A549 treated with AZD9567 at 1 μM for 4 hours (cell line): ENCODE data around the gene GBA2. TPM values are rescaled to one million over a fixed set of nuclear protein-coding genes. Genes with fewer than 3 reads are reported as not detected.

ENCODE experiments used
- total RNA-seq: library from RNA; stranded (reverse); fragments of 200-300 nt; extraction: Qiagen RNA extraction; gene quantifications from 5 replicates; pipeline ENCODE4 v1.2.3, GENCODE V29; 2022; ENCODE audit not compliant: insufficient read depth

The GBA2 gene
- total RNA-seq, result 31.9 to 45.0 TPM (median 40.0 TPM) in 5 replicates

DNA sequence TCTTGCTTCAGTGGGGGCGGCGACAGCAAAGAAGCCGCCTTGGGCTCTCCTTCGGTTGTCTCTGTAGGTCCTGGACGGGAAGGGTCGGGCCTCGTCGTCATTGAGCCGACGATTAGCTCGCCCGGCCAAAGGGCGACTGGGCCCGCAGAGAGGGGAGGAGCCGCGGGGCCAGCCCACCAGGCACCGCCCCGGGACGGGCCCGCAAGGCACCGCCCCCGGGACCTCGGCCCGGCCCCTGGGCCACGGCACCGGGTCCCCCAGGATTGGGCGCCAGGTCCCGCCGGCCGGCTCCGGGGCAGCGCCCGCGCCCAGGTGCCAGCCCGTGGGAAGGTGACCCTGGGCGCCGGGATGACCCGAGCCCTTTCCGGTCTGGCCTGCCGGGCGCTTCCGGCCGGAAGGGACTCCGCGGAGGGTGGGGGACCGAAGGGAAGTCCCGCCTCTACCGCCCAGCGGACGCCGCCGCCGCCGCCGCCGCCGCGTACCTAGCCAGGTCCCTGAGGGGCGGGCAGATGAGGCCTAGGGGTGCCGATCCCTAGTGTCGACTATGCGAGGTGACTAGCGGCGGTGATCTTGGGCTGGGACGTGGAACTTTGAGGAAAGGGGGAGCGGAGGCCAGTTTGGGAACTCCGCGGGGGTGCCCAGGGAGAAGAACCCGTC, at the start of gene GBA2, which contains the start of gene RGP1:
Gene GBA2 (minus strand): TSS at position 371 of the 657 bp plus-strand sequence. CDS start 524 bp downstream, outside the sequence.
Gene RGP1 (plus strand): TSS at position 430 of the 657 bp plus-strand sequence. CDS start 469 bp downstream, outside the sequence.

DNA sequence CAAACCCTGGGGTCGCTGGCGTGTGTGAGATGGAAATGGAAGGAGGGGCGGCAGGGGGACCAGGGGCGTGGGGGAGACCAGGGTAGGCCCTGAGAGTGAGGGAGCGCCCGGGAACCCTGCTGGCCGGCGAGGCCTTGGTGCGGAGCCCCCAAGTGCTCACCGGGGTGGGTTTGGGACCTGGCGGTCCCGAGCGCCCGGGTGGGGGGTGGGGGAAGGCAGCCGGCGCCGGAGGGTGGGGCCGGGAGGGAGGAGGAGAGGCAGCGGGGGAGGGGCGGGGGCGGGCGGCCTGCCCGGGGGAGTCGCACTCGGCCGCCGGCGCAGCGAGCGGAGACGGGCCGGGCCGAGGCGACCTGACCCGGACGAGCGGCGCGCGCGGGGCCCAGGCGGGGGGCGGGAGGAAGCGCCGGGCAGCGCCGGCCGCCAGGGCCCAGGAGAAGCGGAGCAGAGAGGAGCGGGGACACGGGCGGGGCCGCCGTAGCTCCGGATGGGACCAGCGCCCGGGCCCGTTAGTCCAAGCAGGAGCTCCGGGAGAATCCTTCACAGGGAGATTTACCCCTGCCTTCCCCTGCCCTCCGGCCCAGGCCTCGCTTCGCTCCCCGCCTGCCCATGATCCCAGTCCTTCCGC, 42.4 kb upstream of the GBA2 start, which contains the start of gene NPR2:
Gene NPR2 (plus strand): TSS at position 295 of the 625 bp plus-strand sequence. CDS start 818 bp downstream, outside the sequence.

GRCh38 chr9:35754264-35754663, 5.2 kb upstream of the GBA2 start, which contains the start of gene MSMP:
Gene MSMP (minus strand): TSS chr9:35754276. CDS start chr9:35754129, 147 bp downstream.

GRCh38 chr9:35732185-35732799, 16.7 kb downstream of the GBA2 start, which contains the start of the genes CREB3 and TLN1:
Gene CREB3 (plus strand): TSS chr9:35732666. CDS start chr9:35732773, 107 bp downstream.
Gene TLN1 (minus strand): TSS chr9:35732195. CDS start chr9:35725694, 6,501 bp downstream.

DNA sequence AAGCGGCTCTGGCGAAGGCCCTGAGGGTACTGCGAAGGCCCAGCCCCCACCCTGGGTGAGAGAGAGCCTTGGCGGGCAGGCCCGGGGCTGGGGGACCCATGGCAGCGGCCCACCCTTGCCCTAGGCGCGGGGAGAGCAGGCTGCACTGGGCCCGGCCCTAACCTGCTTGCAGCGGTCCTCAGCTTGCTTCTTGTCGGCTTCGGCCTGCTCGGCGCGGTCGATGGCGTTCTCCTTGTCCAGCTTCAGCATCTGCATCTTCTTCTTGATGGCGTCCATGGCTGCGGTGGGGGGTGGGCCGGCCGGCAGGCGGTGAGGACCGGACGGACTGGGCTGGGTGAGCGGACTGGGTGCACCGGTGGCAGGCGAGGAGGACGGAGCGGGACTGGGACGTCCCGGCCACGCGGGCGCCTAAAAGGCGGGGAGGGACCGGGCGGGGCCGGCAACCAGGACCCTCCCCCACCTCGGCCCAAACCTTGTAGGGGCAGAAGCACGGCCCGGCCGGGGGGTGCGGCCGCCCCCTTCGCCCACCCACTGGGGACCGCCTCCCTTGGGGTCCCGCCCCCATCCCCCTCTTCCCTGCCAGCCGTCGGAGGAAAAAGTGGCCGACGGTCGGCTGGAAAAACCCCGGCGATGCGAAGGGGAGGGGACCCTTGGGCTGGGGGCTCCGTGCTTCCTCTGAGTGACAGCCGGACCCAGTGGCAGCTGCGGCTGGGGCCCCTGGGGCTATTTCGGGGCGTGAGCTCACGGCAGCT, 59.3 kb downstream of the GBA2 start, which contains the start of gene TPM2:
Gene TPM2 (minus strand): TSS at position 384 of the 752 bp plus-strand sequence. CDS start 108 bp downstream, at position 276.

Other genes starting within 250 kb of the GBA2 start
- 30.0 to 33.3 TPM (median 32.3 TPM) in 5 replicates for gene TESK1, start 144.0 kb downstream of the GBA2 start, total RNA-seq
- gene CD72, start 130.8 kb downstream of the GBA2 start, total RNA-seq, result 0.15 to 0.29 TPM (median 0.18 TPM) in 4 of 5 replicates, not detected in the other
- gene SIT1, start 98.3 kb downstream of the GBA2 start, total RNA-seq, result not detected in 5 replicates
- gene RMRP, start 91.2 kb downstream of the GBA2 start, total RNA-seq, result 4.1 to 24.8 TPM (median 6.7 TPM) in 4 of 5 replicates, not detected in the other
- 25.4 to 30.2 TPM (median 27.1 TPM) in 5 replicates for gene CCDC107, start 90.9 kb downstream of the GBA2 start, total RNA-seq
- gene ARHGEF39, start 84.0 kb downstream of the GBA2 start, total RNA-seq, result 10.5 to 16.6 TPM (median 15.3 TPM) in 5 replicates
- 3.6 to 9.1 TPM (median 6.0 TPM) in 5 replicates for gene CA9, start 75.3 kb downstream of the GBA2 start, total RNA-seq
- gene TPM2, start 59.3 kb downstream of the GBA2 start, total RNA-seq, result 630 to 705 TPM (median 658 TPM) in 5 replicates
- gene TLN1, start 17.0 kb downstream of the GBA2 start, total RNA-seq, result 112 to 140 TPM (median 116 TPM) in 5 replicates
- gene CREB3, start 16.6 kb downstream of the GBA2 start, total RNA-seq, result 55.7 to 63.0 TPM (median 56.5 TPM) in 5 replicates
- gene RGP1, start 59 bp upstream of the GBA2 start, total RNA-seq, result 12.8 to 15.8 TPM (median 14.8 TPM) in 5 replicates
- gene MSMP, start 5.0 kb upstream of the GBA2 start, total RNA-seq, result 0.23 to 0.29 TPM (median 0.26 TPM) in 3 of 5 replicates, not detected in the others
- 4.8 to 5.5 TPM (median 5.5 TPM) in 4 of 5 replicates, not detected in the other for gene NPR2, start 42.4 kb upstream of the GBA2 start, total RNA-seq
- 0.21 to 0.47 TPM (median 0.40 TPM) in 4 of 5 replicates, not detected in the other for gene SPAG8, start 63.0 kb upstream of the GBA2 start, total RNA-seq
- 60.2 to 112 TPM (median 101 TPM) in 5 replicates for gene HINT2, start 65.8 kb upstream of the GBA2 start, total RNA-seq
- not detected in 5 replicates for gene FAM221B, start 79.5 kb upstream of the GBA2 start, total RNA-seq
- gene TMEM8B, start 80.0 kb upstream of the GBA2 start, total RNA-seq, result 1.5 to 3.6 TPM (median 3.1 TPM) in 5 replicates
- gene OR13J1, start 121.2 kb upstream of the GBA2 start, total RNA-seq, result not detected in 5 replicates
- 0.17 to 0.23 TPM (median 0.19 TPM) in 4 of 5 replicates, not detected in the other for gene HRCT1, start 157.0 kb upstream of the GBA2 start, total RNA-seq
- 0.05 TPM in 1 of 5 replicates, not detected in the others for gene SPAAR, start 160.3 kb upstream of the GBA2 start, total RNA-seq
- gene OR2S2, start 208.9 kb upstream of the GBA2 start, total RNA-seq, result not detected in 5 replicates